VCaP (cell line): ENCODE results near the gene PRPSAP1.

Experiments
- H3K27ac ChIP-seq: fragments of 450-650 bp; 2 replicates; pipeline ENCODE4 v1.5.1; 2017
- TF ChIP-seq, protein P1 (sequence below): fragments of 450-650 bp; conservative IDR thresholded peaks from 2 replicates; pipeline ENCODE4 v1.5.1; 2017; ENCODE audit warnings: mild to moderate bottlenecking, moderate library complexity

PRPSAP1 gene

DNA sequence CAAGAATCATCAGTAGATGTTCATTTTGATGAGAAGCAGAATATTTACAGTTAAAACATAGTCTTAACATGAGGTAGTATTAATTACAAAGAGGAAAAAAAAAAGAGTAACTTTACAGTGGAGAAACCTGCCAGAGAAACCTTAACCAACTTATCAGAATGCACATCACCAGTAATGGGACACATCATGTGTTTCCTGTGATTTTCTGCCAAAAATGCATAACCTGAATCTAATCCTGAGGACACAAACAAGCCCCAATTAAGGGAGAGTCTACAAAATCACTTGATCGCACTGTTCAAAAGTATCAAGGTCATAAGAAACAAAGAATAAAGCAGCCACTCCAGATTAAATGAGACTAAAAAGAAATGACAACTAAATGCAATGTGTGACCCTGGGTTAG lies 27.4 kb downstream of the PRPSAP1 start:
- peak overlapping the region; percentile 73 for H3K27ac ChIP-seq
- TF ChIP-seq, protein P1, sequence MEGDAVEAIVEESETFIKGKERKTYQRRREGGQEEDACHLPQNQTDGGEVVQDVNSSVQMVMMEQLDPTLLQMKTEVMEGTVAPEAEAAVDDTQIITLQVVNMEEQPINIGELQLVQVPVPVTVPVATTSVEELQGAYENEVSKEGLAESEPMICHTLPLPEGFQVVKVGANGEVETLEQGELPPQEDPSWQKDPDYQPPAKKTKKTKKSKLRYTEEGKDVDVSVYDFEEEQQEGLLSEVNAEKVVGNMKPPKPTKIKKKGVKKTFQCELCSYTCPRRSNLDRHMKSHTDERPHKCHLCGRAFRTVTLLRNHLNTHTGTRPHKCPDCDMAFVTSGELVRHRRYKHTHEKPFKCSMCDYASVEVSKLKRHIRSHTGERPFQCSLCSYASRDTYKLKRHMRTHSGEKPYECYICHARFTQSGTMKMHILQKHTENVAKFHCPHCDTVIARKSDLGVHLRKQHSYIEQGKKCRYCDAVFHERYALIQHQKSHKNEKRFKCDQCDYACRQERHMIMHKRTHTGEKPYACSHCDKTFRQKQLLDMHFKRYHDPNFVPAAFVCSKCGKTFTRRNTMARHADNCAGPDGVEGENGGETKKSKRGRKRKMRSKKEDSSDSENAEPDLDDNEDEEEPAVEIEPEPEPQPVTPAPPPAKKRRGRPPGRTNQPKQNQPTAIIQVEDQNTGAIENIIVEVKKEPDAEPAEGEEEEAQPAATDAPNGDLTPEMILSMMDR: no peak

DNA sequence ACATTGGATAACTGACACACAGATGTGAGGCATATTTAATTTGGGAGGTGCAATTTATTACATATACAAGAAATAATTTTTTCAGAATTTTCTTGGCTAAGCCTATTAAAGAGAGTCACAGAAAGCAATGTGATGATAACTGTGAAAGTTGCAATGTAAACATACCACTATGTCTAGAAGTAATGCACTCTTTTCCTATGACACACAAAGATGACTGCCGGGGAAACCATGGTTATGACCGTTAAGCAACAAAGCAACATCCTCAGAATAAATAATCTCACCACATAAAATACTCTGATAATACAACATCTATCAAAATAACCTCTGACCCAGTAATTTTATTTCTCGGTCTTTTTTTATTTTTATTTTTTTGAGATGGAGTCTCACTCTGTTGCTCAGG lies 35.1 kb downstream of the PRPSAP1 start:
- TF ChIP-seq, protein P1: no peak
- H3K27ac ChIP-seq: peak overlapping the region; percentile 80; the same call in 1 of the 2 replicates

DNA sequence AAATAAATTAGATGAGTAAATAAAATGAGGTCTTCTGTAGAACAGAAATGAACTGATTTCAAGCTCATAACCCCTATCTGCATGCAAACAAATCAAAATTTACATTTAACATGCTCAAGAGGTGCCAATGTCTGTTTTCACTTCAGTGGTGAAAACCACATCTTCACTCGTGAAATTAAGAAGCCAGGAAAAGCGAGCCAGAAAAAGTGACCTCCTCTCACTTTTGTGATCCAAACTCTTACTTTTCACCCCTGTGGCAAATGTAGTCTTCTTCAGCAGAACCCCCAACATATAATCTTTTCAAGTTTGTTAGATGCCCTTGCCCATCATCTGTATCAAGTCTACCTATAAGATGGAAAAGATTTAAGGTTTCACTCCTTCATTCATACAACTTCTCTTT lies 36.2 kb downstream of the PRPSAP1 start:
- peak overlapping the region; percentile 80 for H3K27ac ChIP-seq
- TF ChIP-seq, protein P1: no peak

DNA sequence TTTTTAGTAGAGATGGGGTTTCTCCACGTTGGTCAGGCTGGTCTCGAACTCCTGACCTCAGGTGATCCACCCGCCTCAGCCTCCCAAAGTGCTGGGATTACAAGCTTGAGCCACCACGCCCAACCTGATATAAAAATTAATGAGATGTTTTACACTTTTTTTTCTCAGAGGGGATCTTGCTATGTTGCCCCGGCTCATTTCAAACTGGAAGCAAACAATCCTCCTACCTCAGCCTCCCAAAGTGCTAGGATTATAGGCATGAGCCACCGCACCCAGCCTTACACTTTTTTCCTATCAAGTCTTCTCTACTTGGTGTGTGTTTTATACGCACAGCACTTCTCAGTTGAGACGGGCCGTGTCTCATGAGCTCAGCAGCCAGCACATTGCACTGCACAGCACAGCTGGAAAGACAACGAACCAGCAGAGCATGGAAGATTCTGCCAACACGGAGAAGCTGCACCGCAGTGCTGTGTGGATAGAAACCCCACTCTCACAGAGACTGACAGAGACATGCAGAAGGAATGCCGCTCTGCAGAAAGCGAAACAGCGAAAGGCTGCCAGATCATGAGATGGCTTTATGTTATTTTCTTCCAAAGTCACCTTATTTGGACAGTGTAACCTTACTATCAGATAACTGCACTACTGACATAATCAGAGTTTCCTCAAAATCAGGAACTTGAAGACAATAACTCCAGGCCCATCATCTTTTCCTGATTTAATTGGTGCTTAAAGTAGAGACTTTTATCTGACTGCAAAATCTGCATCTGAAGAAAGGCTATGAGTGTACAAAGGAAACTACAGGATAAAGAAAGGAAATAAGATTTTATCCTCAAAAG lies 39.1 kb downstream of the PRPSAP1 start:
- H3K27ac ChIP-seq: peak overlapping the region; percentile 80
- TF ChIP-seq, protein P1: no peak

DNA sequence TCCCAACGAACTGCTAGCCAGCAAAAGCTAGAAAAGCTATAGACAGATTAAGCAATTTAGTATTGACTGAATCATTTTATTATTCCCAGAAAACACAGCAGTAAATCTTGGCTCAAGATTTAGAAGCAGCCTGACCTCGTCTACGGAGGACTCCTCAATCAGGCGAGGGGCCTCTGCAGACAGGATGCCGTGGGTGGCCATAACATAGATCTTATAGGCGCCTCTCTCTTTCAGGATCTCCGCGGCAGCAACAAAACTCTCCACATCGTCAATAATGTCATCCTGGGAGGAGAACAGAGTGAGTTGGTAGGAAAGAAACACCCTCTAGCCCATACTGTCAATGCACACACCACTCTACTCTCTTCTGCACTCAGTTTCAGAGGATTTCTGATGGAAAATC lies 41.0 kb downstream of the PRPSAP1 start:
- H3K27ac ChIP-seq: peak overlapping the region; percentile 80; the same call in 1 of the 2 replicates
- TF ChIP-seq, protein P1: no peak

DNA sequence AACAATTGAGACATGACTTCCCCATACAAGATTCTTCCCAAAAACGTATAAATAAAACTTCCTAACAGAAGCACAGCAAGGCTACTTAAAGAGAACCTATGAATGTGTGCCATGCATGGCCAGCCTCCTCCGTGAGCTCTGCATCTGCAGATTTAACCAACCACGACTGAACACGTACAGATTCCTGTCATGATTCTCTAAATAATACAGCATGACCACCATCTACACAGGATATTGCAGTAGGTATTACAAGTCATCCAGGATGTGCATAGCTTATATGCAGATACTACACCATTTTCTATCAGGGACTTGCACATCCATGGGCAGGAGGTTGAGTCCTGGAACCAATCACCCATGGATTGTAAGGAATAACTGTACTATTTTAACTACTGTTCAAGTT lies 44.3 kb downstream of the PRPSAP1 start:
- no peak overlapping the region for H3K27ac ChIP-seq
- TF ChIP-seq, protein P1: no peak

DNA sequence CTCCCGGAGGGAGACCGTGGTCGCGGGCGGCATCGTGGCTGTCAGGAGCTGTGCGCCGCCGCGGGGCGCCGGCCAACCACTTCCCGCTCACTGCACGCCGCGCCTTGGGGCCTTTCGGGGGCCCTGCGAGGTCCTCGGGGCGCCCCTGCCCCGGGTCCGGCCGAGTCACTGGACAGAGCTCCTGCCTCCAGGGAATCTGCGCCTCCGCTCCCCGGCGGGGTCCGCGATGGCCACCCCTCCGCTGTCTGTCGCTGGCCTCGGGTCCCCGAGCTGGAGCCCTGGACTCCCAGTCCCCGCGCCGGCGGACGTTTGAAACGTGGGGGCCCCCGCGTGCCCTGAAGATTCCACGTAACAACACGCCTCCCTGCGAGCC lies 45.8 kb downstream of the PRPSAP1 start, which contains the start of gene QRICH2:
Gene QRICH2 (minus strand): TSS at position 311 of the 373 bp plus-strand sequence. CDS start 278 bp downstream, at position 33.
- TF ChIP-seq, protein P1: no peak
- no peak within 1 kb of the TSS for H3K27ac ChIP-seq
